HG03135 (cell line): ENCODE results near the gene KRT17.
"Not testable (repeated sequence)": the region's sequence is repeated elsewhere in the genome, so short reads cannot be mapped to it uniquely, and the experiment has no call there.

Experiments
- ATAC-seq: cut with Tn5 transposase; IDR thresholded peaks from one replicate; pipeline ENCODE4 v1.9.1; 2021; ENCODE audit warnings: mild to moderate bottlenecking, moderate library complexity; ENCODE audit not compliant: unreplicated experiment

The KRT17 gene

GRCh38 chr17:41654678-41655607 lies 30.6 kb upstream of the KRT17 start:
- ATAC-seq: no peak

DNA sequence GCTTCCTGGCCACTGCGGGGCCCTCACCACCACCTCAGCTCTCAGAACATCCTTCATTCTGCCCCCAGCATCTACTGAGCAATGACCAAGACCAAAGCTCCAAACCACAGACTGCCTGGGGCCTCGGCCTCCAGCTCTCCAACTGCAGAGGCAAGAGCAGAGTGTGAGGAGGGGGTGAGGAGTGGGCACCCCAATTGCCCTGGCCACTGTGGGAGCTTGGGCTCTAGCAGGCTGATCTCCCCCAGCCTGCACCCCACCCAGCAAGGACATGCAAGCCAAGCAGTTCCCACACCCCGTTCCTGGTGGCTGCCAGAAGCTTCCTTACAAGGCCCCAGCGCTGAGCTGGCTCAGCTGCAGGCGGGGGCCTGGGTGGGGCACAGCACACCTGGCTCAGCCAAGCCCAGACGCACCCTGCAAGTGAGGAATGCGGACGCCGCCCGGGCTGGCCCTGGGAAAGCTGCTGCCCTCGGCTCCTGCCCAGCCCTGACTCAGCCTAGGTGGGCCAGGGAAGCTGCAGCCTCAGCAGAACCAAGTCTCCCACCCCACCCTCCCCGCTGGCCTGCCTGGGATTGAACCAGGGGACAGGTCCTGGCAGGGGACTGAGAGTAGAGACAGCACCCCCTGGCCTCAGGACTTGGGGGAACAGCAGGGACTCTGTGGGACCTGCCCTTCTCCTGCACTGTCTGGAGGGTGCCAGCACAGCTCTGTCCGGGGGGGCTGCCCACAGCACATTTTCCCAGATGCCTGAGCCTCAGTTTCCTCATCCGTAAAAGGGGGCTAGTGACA lies 29.7 kb upstream of the KRT17 start:
- no peak for ATAC-seq

DNA sequence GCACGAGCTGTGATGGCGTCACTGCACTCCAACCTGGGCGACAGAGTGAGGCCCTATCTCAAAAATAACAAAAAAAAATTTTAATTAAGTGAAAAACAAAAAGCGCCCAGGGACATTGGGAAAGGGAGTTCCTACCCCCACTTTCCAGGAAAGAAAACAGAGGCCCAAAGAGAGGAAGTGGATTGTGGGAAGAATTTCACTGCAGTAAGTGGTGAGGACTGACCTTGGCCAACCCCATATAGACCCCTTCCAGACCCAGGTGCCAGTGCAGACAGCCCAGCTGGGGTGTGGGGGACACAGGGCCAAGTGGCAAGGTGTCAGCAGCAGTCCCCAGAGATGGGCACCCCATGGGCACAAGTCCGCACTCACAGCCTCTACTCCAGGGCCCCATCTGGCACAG lies 29.0 kb upstream of the KRT17 start:
- ATAC-seq: no peak

GRCh38 chr17:41652461-41652970 lies 28.1 kb upstream of the KRT17 start:
- no peak for ATAC-seq

- no peak for ATAC-seq
Measured at GRCh38 chr17:41651625-41652460, 27.5 kb upstream of the KRT17 start.

DNA sequence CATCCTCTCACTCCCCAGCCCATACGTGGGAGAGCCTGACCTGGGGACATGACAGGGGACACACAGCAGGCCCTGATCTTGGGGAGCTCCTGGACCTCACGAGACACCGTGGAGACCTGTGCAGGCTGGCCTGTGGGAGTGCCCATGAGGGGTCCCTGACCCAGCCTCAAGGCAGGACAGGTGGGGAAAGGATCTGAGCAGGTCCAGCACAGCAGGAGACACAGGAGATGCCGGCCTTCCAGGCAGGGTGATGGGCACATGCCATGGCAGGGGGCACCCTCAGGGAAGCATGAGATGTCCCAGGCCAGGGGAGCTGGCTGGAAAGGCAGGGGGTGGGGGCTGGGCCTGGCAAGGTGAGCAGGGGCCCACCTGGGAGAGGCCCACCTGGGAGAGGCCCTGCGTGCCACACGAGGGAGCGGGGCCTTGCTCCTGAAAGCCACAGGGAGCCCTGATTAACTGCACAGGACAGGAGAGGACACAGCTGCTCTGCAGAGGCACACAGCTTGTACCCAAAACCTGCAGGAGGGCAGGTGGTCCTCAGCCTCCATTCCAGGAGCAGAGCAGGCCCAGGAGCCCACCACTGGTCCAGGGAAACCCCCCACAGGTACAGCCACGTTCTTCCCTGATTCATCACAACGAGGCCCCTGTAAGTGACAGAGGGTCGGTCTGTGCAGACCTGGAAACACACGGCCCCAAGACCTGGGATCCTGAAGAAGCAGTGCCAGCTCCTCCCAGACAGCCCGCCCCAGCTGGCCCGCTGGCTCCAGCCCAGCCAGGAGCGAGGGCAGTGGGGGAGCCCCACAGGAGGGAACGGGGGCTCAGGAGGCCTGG lies 26.6 kb upstream of the KRT17 start:
- no peak for ATAC-seq

- no peak for ATAC-seq
Measured at GRCh38 chr17:41649923-41650519, 25.6 kb upstream of the KRT17 start.

DNA sequence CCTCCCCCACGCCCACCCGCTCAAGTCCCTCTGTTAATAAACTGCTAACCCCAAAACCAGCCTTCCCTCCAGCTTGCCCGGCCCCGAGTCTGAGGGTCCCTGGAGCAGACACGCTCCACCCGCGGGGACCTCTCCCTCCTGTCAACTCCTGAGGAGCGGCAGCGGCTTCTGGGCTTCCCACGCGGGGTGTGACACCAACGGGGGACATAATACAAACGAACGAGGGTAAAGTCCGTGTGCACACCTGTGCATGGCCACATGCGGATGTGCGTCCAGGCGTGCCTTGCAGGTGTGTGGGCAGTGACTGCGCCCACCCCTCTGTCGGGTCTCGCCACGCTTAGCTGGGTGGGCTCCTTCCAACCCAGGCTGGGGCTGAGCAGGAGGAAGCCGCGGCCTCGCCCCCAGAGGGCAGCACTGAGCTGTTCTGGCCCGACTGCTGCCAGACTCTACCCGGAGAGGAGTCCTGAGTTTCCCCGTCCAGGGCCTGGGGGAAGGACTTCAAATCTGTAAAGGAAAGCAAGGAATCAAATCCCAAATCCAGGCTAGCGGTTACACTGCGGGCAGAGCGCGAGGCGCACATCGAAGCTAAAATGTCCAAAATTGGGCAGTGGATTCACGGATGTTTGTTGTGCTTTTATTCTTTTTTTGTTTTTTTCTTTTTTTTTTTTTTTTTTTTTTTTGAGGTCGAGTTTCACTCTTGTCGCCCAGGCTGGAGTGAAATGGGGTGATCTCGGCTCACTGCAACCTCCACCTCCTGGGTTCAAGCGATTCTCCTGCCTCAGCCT lies 24.2 kb upstream of the KRT17 start:
- peak; percentile 53 for ATAC-seq

GRCh38 chr17:41647940-41648410 lies 23.6 kb upstream of the KRT17 start:
- peak; percentile 62 for ATAC-seq

DNA sequence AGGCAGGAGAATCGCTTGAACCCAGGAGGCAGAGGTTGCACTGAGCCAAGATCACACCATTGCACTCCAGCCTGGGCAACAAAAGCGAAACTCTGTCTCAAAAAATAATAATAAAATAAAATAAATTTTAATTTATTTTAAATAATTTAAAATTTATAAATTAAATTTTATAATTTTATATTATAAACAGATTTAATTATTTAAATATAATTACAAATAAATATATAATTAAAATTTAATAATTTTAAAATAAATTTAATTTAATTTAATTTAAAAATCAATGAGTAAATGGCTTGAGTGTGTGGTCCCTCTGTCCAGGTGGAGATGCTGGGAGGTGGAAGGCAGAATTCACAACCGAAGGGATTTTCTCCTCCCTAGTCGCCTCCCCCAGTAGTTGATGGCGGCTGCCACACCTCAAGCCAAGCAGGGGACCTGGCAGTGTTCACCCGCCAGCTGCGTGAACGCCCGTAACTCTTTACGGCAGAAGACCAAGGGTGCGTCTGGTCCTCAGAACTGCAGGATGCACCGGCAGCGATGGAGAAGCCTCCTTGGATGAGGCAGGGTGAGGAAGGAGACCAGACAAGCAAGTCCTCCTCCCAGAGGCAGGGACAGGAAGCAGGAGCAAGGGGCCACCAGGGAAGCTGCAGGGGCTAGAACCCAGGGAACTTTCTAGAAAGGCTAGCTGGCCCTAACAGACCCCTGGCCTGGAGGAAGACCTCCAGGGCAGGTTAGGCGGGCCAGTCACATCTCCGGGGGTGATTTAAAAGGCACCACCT lies 22.9 kb upstream of the KRT17 start:
- ATAC-seq: no peak

DNA sequence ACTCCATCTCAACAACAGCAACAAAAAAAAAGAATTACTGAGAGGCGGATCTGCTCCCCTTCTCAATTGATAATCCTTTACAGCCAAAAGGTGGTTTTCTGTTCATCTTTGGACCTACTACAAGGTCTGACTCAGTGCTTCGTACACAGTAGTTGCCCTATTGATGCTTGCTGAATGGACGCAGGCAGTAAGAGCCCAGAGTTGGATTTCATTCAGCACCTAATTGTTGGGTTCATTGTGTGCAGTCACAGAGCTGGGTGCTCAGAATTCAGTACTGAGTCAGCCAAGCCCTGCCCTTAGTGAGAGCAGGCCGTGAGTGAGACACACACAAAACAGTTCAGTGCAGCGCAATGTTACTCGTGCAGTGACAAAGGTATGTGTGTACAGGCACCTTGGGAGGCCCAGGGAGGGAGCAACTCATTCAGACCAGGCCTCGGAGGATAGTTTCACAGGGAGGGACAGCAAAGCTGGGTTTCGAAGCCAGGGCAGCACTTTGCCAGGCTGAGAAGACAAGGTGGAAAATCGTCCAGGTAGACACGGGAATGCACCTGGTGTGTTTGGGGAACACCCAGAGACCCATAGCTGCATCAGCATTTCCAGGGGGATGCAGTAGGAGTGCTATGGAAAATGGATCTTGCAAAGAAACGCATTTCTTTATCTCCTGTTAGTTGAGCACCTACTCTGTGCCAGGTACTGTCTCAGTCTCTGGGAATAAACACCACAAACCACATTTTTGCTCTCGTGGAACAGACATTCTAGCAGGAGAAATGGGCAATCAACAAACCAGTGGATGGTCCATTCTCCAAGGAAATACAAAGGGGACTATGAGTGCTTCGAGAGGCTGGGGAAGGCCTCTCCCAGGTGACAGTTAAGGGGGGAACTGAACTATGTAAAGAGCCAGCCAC lies 18.1 kb upstream of the KRT17 start:
- no peak for ATAC-seq

DNA sequence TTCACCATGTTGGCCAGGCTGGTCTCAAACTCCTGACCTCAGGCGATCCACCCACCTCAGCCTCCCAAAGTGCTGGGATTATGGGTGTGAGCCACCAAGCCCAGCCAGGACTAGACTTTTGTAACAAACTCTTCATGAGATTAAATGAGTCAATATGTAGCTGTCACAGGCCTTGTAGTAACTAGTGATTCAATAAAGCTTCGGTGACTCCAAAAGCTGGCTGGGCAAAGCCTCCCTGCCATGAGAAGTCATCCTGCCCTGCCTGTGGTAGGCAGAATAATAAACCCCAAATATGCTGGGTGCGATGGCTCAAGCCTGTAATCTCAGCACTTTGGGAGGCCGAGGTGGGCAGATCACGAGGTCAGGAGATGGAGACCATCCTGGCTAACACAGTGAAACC lies 16.2 kb upstream of the KRT17 start:
- not testable (repeated sequence) for ATAC-seq

DNA sequence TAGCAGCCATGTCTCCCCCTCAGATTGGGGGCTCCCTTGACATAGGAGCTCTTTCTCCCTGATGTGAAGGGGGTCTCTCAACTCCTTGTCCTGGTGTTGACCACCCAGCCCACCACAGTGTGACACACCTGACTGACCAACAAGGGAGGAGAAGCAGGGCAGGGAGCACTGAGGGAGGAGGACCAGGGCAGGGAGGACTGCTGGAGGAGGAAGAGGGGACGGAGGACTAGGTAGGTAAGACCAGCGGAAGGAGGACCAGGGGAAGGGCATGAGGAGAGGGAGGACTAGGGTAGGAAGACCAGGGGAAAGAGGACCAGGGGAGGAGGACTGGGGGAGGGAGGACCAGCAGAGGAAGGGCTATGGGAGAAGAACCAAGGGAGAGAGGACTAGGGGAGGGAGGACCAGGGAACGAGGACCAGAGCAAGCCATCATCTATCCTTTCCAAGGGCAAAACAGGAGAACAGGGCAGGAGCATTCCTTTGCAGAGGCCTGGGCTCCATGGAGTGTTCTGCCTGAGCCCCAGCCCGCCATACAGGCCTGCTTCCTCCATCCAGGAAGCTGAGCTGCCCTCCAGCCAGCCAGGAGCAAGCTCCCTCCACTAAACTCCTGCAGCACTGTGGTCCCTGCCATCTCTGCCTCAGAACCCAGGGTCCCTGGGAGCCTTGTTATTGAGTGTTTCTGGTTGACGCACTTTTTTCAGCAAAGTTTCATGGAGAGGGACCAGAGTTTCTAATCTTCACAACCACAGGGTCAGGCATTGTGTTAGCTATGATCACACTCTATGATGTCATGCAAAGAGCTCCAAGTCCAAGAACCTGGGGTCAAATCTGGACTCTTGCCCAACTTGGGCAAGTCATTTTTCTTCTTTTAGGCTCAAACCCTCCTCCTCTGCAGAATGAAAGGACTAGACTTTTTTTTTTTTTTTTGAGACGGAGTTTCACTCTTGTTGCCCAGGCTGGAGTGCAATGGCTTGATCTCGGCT lies 15.4 kb upstream of the KRT17 start:
- ATAC-seq: no peak

DNA sequence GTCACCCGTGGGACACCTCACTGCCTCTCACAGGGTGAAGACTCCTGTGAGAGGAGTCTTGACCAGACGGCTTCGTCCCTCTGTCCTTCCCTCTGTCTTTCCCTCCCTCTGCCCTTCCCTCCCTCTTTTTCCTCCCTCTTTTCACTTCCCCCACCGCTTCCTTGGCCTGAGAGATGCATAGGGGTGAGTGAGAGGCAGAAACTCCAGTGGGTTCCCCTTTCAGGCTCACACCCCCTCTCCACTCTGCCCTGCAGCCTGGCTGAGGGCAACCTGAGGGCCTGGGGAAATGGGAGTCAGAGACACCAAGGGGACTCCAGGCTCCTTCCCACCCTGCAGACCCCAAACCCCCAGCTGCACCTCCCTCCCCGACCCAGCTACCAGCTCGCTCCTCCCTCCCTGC lies 14.6 kb upstream of the KRT17 start:
- ATAC-seq: no peak

- no peak for ATAC-seq
Measured at GRCh38 chr17:41638194-41638593, 13.8 kb upstream of the KRT17 start.

GRCh38 chr17:41636652-41637051 lies 12.3 kb upstream of the KRT17 start:
- ATAC-seq: no peak
